Endometrial microvascular endothelial cells (primary cell): ENCODE measurements around the gene DGCR2. TPM values are rescaled to one million over a fixed set of nuclear protein-coding genes. Genes with fewer than 3 reads are reported as not detected.
"Not testable (repeated sequence)": the region's sequence is repeated elsewhere in the genome, so short reads cannot be mapped to it uniquely, and the experiment has no call there.

Experiments
- in situ Hi-C: cut with HindIII; loops from 2 replicates; pipeline ENCODE4 v1.10.0; 2017; ENCODE audit warnings: low sequenced_read_pairs, low pct_unique_long_range_greater_than_20kb; ENCODE audit errors: inconsistent ontology term
- total RNA-seq: library from RNA; depleted of rRNA; stranded (reverse); fragments of >200 nt; gene quantifications from one replicate; pipeline ENCODE4 v1.2.3, GENCODE V29; 2015; ENCODE audit errors: inconsistent ontology term

DGCR2 gene
- total RNA-seq, 1 donor from 2014 or later: 40.7 TPM

DNA sequence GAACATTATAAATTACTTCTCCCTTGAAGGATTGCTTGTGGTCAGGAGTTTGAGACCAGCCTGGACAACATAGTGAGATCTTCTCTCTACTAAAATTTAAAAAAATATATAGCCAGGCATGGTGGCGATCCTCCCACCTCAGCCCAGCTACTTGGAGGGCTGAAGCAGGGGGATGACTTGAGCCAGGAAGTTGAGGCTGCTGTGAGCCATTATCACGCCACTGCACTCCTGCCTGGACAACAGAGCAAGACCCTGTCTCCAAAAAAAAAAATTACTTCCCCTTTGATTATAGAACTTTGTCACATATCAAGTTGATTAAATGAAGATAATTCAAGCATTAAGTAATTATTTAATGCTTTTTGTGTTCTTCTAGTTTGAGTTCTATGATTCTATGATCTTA lies 121.0 kb downstream of the DGCR2 start:
- in situ Hi-C loops: no loop called here

DNA sequence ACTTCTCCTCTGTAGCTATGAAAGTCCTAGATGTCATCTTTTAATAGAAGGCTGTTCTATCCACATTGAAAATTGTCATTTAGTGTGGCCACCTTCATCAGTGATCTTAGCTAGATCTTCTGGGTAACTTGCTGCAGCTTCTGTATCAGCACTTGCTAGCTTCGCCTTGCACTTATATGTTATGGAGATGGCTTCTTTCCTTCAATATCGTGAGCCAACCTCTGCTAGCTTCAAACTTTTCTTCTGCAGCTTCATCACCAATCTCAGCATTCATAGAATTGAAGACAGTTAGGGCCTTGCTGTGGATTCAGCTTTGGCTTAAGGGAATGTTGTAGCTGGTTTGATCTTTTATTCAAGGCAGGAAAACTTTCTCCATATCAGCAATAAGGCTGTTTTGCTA lies 122.1 kb downstream of the DGCR2 start:
- in situ Hi-C loops: not testable (repeated sequence)

- in situ Hi-C loops: no loop called here
Measured at GRCh38 chr22:18999416-18999815, 122.8 kb downstream of the DGCR2 start.

GRCh38 chr22:18999008-18999407 lies 123.2 kb downstream of the DGCR2 start:
- in situ Hi-C loops: no loop called here

DNA sequence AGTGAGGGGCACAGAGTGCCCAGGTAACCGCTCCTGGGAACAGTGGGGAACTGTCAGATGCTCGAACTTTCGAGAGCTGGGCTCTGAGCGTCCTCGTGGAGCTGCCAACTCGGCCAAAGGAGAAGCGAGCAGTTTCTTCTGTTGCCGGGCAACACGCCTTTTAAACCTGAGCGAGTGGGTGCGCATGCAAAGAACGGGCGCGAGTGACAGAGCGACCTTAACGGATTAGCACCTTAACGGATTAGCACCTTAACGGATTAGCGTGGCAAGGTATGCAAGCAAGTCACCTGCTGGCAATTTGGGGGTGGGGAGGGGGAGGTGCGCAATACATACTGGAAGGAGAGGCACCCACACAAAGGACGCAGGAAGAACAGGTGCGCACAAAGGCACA lies 124.3 kb downstream of the DGCR2 start:
- in situ Hi-C loops: no loop called here

DNA sequence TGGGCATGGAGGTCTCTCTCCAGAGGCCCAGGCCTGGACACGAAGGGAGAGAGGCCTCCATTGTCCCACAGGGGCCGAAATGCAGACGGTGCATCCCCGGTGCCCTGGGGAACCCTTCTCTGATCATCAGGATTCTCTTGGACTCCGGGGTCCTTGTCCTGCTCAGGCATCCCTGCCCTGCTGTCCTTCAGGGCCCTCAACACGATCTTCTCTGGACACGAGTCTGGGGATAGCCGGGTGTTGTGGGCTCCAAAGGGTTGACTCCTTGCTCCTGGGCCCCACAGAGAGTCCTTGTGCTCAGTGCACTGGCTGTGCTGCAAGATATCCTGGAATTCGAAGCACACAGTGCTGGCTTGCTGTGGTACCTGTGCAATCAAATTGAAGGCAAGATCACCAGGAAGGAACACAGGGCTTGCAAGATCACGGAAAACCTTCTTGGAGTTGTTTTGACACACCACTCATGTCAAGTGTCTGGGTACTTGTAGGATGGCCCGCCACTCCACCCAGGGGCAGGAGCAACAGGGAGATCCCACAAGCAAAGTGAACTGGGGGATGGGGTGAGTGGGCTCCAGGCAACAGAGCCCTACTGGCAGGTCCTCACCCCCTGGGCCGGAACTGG lies 124.8 kb downstream of the DGCR2 start:
- in situ Hi-C loops: no loop called here

DNA sequence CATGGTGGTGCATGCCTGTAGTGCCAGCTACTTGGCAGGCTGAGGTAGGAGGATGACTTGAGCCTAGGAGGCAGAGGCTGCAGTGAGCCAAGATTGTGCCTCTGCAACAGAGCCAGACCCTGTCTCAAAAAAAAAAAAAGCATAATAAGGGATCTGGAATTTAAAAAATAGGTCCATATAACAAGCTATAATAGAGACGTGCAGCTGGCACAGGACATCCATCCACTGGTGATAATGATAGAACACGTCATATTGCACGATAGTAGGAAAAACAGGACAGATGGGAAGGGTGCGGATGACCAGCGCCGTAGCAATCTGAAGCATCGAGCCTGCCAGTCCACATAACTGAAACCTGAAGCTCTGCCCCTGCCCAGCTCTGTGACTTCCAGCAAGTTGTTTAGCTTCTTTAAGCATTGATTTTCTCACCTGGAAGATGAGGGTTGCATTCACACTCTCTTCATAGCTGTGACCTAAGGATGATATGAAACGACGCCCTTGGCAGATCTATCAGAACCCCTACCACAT lies 125.8 kb downstream of the DGCR2 start:
- in situ Hi-C loops: no loop called here

GRCh38 chr22:18995327-18995711 lies 126.9 kb downstream of the DGCR2 start:
- in situ Hi-C loops: no loop called here

- in situ Hi-C loops: no loop called here
Measured at GRCh38 chr22:18994701-18995326, 127.4 kb downstream of the DGCR2 start.

- in situ Hi-C loops: no loop called here
Measured at GRCh38 chr22:18994056-18994455, 128.2 kb downstream of the DGCR2 start.

GRCh38 chr22:18992543-18993198 lies 129.5 kb downstream of the DGCR2 start:
- in situ Hi-C loops: no loop called here

- in situ Hi-C loops: no loop called here
Measured at GRCh38 chr22:18991821-18992442, 130.3 kb downstream of the DGCR2 start.

DNA sequence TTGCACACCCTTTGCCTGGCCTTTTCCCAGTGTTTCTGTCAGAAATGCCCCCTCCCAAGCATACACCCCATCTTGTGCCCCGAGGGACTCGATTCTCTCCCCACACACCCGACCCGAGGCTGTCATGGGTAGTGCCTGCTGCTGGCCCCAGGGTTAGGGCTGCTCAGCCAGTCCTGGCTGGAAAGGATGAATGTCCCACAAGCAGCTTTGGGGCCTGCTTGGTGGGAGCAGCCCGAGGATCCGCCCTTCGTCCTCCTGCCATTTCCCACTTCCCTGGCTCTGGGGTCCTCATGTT lies 131.1 kb downstream of the DGCR2 start:
- in situ Hi-C loops: no loop called here

DNA sequence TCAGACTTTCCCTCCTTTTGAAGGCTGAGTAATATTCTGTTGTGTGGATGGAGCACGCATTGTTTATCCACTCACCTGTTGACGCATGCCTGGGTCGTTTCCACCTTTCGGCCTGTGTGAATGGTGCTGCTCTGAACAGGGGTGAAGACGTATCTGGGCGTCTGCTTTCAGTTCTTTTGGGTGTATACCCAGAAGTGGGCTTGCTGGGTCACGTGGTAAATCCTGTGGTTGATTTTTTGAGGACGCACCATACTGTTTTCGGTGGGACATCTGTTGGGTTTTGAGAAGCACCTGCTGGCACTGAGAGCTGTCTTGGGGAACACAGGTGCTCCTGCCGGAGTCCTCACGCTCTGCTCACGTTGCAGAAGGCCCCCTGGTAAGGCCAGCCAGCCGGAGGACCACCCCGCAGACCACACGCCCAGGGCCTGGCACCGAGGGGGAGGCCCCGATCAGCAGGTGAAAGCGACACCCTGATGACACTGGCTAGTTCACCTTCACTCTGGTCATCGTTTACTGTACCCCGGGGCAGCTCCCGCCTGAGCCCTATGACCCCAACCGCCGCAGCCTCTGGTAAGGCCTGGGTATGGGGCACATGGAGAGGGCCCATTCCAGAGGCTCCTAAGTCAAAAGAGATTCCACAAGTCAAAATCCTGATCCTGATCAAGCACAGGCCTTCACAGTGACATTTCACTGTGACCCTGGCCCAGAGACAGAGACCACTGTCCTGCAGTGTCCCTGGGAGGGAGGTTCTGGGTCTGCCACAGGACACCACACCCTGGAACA lies 131.7 kb downstream of the DGCR2 start:
- in situ Hi-C loops: no loop called here

DNA sequence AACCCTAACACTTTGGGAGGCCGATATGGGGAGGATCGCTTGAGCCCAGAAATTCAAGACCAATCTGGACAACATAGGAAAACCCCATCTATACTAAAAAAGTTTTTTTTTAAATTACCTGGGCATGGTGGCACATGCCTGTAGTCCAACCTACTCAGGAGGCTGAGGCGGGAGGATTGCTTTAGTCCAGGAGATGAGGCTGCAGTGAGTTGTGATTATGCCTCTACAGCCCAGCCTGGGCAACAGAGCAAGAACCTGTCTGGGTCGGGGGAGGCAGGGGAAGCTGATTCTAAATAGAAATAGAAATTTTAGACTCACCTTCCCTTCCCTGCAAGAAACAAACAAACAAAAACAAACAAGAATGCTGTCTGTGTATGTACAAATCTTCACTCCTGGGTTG lies 133.3 kb downstream of the DGCR2 start:
- in situ Hi-C loops: no loop called here

GRCh38 chr22:18987765-18988164 lies 134.4 kb downstream of the DGCR2 start:
- in situ Hi-C loops: no loop called here

GRCh38 chr22:18987114-18987513 lies 135.1 kb downstream of the DGCR2 start:
- in situ Hi-C loops: not testable (repeated sequence)
